Erythroblast (primary cell): ENCODE data around the gene NHLRC4.

ENCODE experiments used
- GATA1 ChIP-seq: IDR thresholded peaks from 2 replicates; pipeline ENCODE4 v1.6.1; 2011; ENCODE audit warnings: low read depth, mild to moderate bottlenecking, control low read depth, low read length, moderate library complexity
- POLR2A ChIP-seq: IDR thresholded peaks from 2 replicates; pipeline ENCODE4 v1.6.1; 2011; ENCODE audit warnings: mild to moderate bottlenecking, low read length

DNA sequence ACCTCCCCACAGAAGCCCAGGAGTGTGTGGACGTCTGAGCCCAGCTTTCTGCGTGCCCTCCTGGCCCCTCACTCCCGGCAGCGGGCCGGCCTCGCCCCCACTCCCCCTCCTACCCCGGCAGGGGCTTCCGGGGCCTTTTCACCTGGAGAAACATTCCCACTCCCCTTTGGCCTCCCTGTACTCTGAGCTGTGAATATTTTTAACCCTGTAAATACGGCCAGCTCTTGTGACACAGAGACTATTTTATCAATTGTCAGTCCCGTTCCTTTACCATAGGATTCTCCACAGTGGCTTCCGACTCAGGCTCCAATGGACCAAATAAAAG, 12.5 kb upstream of the NHLRC4 start:
- TF ChIP-seq POLR2A: no peak
- TF ChIP-seq GATA1: no peak
